GF-D8 (cell line): Measurements from ENCODE around the gene HOXB9.

ENCODE experiments used
- DNase-seq: peaks from one replicate; lab custom pipeline; 2025; lab: John Stamatoyannopoulos, UW

The HOXB9 gene

DNA sequence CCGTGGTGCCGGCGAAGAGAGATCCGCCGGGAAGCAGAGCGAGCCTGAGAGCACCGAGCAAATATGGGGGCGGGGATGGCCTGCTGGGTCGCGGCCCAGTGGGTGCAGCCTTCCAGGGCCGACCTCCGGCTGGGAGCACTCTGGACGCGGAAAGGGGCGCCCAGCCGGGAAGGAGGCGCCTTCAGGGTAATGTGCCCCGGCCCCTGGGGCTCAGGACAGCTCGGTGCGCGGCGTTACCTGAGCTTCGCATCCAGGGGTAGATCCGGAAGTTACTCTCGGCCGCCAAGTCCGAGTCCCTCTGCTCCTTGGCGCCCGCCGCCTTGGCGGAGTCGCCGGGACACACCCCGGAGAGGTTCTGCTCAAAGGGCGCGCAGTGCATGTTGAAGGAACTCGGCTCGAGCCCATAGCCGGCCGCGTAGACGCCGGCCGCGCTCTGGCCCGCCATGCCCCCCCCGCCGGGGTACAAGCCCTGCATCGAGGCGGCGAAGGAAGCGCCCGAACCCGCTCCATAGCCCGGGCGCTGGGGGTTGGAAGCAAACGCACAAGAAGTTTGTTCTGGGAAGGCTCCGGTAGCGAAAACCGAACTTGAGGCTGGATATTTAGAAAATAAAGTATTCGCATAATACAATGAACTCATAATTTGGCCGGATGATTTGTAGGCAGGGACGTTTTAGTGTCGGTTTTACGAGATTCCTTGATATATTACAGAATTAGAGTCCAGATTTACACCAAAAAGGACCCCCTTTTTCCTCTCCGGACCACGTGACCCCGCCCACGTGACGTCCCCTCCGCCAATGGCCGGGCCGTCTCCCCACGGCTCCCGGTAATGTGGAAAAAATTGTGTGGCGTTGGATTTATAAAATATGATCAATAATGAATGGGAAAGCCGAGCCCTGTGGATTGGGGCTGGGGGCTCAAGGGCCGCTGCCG lies 15.6 kb downstream of the HOXB9 start, which contains the start of gene HOXB7:
Gene HOXB7 (minus strand): TSS at position 736 of the 930 bp plus-strand sequence. CDS start 99 bp downstream, at position 637.
- no peak for DNase-seq

GRCh38 chr17:48609759-48610281 lies 16.3 kb downstream of the HOXB9 start:
- no peak for DNase-seq

- no peak for DNase-seq
Observed at GRCh38 chr17:48609033-48609432, 17.1 kb downstream of the HOXB9 start.

DNA sequence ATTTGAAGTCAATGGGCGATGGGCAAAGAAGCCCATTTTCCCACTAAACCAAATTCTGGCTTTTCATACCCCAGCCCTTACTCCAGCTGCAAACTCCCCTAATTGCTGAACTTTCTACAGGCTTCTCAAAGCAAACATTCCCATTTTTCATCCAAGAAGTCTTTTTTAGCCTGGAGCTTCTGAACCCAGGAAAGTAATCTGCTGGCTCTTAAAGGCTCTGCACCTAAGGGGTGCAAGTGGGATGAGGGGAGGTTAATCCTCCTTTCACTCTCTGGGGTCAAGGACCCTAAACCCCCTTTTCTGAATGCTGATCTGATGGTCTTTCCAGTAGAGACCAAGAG lies 17.7 kb downstream of the HOXB9 start:
- no peak for DNase-seq

- DNase-seq: no peak
Observed at GRCh38 chr17:48606892-48607614, 19.1 kb downstream of the HOXB9 start.

- DNase-seq: no peak
Observed at GRCh38 chr17:48605991-48606891, 19.9 kb downstream of the HOXB9 start.

DNA sequence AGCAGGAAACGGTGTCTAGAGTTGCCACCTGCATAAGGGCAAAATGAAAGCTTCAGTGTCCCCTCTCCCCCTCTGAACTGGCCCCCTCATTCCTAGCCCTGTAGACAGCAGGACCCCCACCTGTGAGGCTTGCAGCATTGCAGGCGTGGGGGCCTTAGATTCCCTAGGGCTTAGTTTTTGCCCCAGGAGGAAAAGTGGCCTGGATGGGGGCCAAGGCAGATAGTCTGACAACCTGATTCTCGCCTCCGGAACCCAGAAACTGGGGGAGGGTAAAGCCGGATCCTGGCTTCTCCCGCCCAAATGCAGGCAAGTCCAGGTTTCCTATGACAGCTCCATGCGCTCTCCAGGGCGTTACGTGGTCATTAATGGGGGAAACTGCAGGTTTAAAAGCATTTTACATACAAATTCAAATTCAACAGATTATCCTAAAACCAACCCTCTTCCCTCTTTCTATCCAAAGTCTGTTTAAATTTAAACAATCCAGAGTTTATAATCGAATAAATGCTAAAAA lies 20.7 kb downstream of the HOXB9 start:
- no peak for DNase-seq

DNA sequence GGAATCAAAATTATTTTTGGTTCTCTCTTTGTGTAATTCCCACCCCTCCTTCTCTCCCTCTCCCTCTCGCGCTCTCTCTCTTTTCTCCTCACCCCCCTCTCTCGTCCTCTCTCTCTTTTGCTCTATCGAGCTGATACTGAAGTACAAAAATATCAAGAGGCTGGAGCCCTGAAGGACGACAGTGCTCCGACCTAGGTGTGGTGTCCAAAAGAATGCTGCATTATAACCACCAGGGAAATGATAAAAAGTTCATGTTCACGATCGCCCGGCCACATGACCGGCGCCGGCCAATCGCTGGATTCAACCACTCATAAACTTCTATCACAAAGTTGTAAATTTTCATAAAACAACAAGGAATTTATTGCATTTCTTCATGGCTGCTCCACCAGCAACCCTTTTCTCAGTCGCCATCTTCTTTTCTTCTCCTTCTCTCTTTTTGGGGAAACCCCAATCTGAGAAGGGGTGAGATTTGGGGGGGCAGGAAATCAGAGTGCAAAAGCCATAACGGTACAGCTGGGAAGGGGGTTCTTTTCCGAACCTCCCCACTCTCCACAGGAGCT lies 21.3 kb downstream of the HOXB9 start, which contains the start of gene HOXB6:
Gene HOXB6 (minus strand): TSS at position 217 of the 560 bp plus-strand sequence. CDS start 6,836 bp downstream, outside the sequence.
- no peak for DNase-seq

DNA sequence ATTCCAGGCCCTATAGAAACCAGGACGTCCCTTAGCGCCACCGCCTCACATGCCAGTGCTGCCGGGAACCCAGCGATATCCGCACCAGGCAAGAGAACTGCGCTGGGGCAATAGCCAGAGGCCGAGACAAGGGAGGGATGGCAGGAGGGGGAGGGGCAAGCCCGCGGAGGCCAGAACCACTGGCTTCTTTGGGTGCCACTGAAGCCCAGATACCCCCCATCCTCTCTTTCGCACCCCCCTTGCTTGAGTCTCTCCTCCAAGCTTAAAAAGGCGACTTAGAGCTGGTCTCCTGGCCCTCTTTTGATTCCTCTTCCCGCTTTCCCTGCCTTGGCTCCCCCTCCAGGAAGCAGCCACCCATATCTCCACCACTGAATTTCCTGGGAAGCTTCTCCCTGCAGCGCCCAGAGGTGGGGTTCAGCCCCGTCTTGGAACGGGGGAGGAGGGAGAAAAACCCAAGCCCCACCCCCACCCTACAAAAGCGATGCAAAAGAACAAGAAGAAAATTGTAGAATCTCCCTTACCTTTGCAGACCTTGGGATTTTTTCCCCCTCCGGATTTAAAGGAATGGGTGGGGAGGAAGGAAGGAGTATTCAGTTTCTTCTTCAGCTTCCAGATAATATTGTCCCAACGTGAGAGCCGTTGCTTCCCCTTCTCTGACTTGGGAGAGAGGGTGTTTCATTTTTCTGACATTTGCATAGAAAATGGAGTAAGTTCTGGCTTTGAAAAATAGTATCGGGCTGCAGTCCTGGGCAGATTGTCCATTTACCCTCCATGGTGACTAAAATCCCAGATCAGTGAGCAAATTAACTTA lies 22.0 kb downstream of the HOXB9 start:
- DNase-seq: no peak

DNA sequence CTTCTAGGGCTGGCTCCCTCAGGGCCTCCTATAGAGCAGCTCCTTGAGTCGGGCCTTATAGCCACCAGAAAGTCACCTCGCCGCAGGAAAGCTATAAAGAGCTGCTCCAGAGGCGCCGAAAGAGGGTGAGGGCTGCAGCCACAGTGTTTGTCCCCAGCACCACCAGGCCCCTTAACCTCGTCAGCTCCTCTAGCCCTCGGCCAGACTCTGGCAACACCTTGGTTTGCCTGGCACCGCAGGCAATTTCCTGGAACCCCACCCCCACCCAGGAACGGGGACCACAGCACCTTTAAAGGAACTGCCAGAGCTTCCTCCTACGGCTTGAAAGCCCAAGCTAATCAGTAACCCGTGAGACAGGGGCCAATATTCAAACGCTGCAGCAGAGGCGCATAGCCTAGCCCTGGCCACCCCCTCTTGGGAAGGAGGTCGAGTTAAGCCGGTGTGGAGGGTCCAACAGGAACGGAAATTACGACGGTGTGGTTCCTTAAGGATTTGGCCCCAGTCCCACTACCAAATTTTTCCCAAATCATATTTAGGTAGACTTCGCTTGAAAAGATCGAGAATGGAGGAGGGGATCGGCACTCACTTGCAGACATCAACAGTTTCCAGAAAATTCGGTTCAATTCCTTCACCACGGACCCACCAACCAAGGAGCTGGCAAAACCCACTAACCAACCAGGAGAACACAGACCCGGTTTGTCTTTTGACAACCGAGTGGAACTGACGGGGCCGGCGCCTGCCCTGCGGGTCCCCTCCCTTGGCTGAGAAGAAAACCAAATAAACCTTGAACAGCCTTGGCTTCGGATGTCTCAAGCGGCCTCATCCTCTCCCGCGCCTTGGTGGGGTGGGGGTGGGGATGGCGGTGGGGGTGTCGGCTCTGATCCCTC lies 24.4 kb downstream of the HOXB9 start:
- no peak for DNase-seq

DNA sequence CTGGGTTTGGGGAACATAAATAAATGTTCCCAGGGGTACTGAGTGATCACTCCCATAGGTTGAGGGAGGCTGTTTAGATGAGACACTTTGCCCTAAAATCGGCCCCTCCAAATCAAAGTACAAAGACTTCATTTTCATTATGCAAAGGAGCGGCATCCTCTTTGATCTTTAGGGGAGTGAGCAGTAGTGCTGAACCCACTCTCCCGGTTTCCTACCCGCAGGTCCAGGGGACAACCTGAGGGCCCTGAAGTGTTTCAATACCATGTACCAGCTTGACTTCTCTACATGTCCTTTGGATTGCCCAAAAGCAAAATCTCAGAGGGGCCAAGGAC lies 25.0 kb downstream of the HOXB9 start:
- DNase-seq: no peak

GRCh38 chr17:48600244-48601098 lies 25.7 kb downstream of the HOXB9 start:
- DNase-seq: no peak

- DNase-seq: no peak
Observed at GRCh38 chr17:48599354-48599753, 26.8 kb downstream of the HOXB9 start.

GRCh38 chr17:48598736-48599135 lies 27.4 kb downstream of the HOXB9 start:
- no peak for DNase-seq

GRCh38 chr17:48597778-48598631 lies 28.2 kb downstream of the HOXB9 start:
- no peak for DNase-seq

DNA sequence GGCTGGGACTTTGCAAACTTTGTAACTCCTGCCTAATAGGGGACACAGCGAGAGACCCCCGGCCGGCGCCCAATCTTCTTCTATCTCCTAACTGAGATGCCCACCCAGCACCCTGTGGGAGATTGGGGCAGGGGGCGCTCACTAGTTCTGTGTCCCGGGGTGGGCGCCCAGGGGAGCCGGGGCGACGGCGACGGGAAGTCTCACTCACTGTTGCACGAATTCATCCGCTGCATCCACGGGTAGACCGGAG lies 28.7 kb downstream of the HOXB9 start:
- DNase-seq: no peak

- no peak for DNase-seq
Observed at GRCh38 chr17:48596735-48597527, 29.2 kb downstream of the HOXB9 start.
